Gastrocnemius medialis (tissue), 4 donors: ENCODE results near the gene C3orf80.

Source experiments
- CTCF ChIP-seq, 5 experiments: fragments of 450-650 bp in 3 of 5; fragments of 200-600 bp in 2 of 5; sonication (generic) in 2 of 5; IDR thresholded peaks in 4 of 5; conservative IDR thresholded peaks in 1 of 5; 1 replicate in 4 of 5; 2 replicates in 1 of 5; pipeline ENCODE4 v1.5.1; 2016 to 2019; ENCODE audit warnings: antibody characterized with exemption in 5 of 5, mild to moderate bottlenecking in 3 of 5, moderate library complexity in 3 of 5
- POLR2A ChIP-seq, 2 donors: fragments of 450-650 bp; IDR thresholded peaks; one replicate each; pipeline ENCODE4 v1.6.1; 2017; ENCODE audit warnings: antibody characterized with exemption in 2 of 2, mild to moderate bottlenecking in 2 of 2, moderate library complexity in 2 of 2

GRCh38 chr3:160227419-160227818 is 2.2 kb downstream of the C3orf80 start:
- TF ChIP-seq CTCF (IDR thresholded peaks at IDR 0.05 in 4 of 5, conservative IDR thresholded peaks at IDR 0.05 in 1 of 5): no peak
- no peak for TF ChIP-seq POLR2A (IDR thresholded peaks at IDR 0.05)
